Liver (tissue), 9 donors: ENCODE data around the gene SLC25A53. TPM values are rescaled to one million over a fixed set of nuclear protein-coding genes. Genes with fewer than 3 reads are reported as not detected.

Experiments
- DNase-seq: peaks from one replicate; pipeline ENCODE4 v3.0.0-alpha.2; 2017; ENCODE audit warnings: low spot score
- H3K27ac ChIP-seq, 2 donors: one replicate each; pipeline ENCODE4 v1.7.0; 2013; ENCODE audit warnings: inconsistent platforms in 2 of 2, low read length in 2 of 2, control low read depth in 1 of 2, low read depth in 1 of 2, mild to moderate bottlenecking in 1 of 2
- H3K27me3 ChIP-seq, 4 donors: one replicate each; pipeline versions ENCODE4 v1.6.1 to v1.7.0; 2013; ENCODE audit warnings: low read length in 3 of 4, inconsistent platforms in 1 of 4, mild to moderate bottlenecking in 1 of 4, moderate library complexity in 1 of 4; ENCODE audit not compliant: control insufficient read depth in 4 of 4, insufficient read depth in 4 of 4
- H3K36me3 ChIP-seq, 4 donors: one replicate each; pipeline versions ENCODE4 v1.6.1 to v1.7.0; 2013; ENCODE audit warnings: low read length in 3 of 4, mild to moderate bottlenecking in 3 of 4, low read depth in 1 of 4, moderate library complexity in 1 of 4; ENCODE audit not compliant: control insufficient read depth in 4 of 4, insufficient read depth in 3 of 4
- H3K4me1 ChIP-seq, 4 donors: one replicate each; pipeline versions ENCODE4 v1.6.1 to v1.7.0; 2013; ENCODE audit warnings: low read length in 3 of 4, mild to moderate bottlenecking in 3 of 4, moderate library complexity in 1 of 4; ENCODE audit not compliant: control insufficient read depth in 4 of 4, insufficient read depth in 4 of 4
- H3K4me3 ChIP-seq, 3 donors: one replicate each; pipeline versions ENCODE4 v1.6.1 to v1.7.0; 2013; ENCODE audit warnings: low read length in 3 of 3, control low read depth in 1 of 3, low read depth in 1 of 3, mild to moderate bottlenecking in 1 of 3
- H3K9ac ChIP-seq, 2 donors: one replicate each; pipeline ENCODE4 v1.7.0; 2013; ENCODE audit warnings: low read length in 2 of 2, mild to moderate bottlenecking in 2 of 2, moderate library complexity in 2 of 2, control low read depth in 1 of 2, low read depth in 1 of 2
- H3K9me3 ChIP-seq, 4 donors: one replicate each; pipeline versions ENCODE4 v1.6.1 to v1.7.0; 2013; ENCODE audit warnings: low read length in 3 of 4; ENCODE audit not compliant: control insufficient read depth in 4 of 4
- EGR1 ChIP-seq, 2 donors: IDR thresholded peaks; 2 replicates each; pipeline ENCODE4 v1.6.1; 2016 to 2018; ENCODE audit warnings: antibody characterized with exemption in 2 of 2, low read depth in 2 of 2
- FOXA1 ChIP-seq: IDR thresholded peaks from 2 replicates; pipeline ENCODE4 v1.6.1; 2016; ENCODE audit warnings: antibody characterized with exemption
- FOXA2 ChIP-seq: IDR thresholded peaks from 2 replicates; pipeline ENCODE4 v1.6.1; 2016; ENCODE audit warnings: antibody characterized with exemption
- GABPA ChIP-seq, 2 donors: IDR thresholded peaks in 1 of 2; conservative IDR thresholded peaks in 1 of 2; 2 replicates each; pipeline ENCODE4 v1.6.1; 2016; ENCODE audit warnings: antibody characterized with exemption in 2 of 2, mild to moderate bottlenecking in 1 of 2, moderate library complexity in 1 of 2
- HNF4A ChIP-seq, 2 donors: conservative IDR thresholded peaks; 2 replicates each; pipeline ENCODE4 v1.6.1; 2016; ENCODE audit warnings: antibody characterized with exemption in 2 of 2, mild to moderate bottlenecking in 2 of 2
- HNF4G ChIP-seq: IDR thresholded peaks from 2 replicates; pipeline ENCODE4 v1.6.1; 2016; ENCODE audit warnings: antibody characterized with exemption
- JUND ChIP-seq, 2 donors: IDR thresholded peaks; 2 replicates each; pipeline ENCODE4 v1.6.1; 2016; ENCODE audit warnings: antibody characterized with exemption in 2 of 2
- MAX ChIP-seq: IDR thresholded peaks from 2 replicates; pipeline ENCODE4 v1.6.1; 2016; ENCODE audit warnings: antibody characterized with exemption
- NR2F2 ChIP-seq: IDR thresholded peaks from 2 replicates; pipeline ENCODE4 v1.6.1; 2016; ENCODE audit warnings: antibody characterized with exemption
- RAD21 ChIP-seq, 2 donors: IDR thresholded peaks; 2 replicates each; pipeline ENCODE4 v1.6.1; 2016; ENCODE audit warnings: antibody characterized with exemption in 2 of 2, mild to moderate bottlenecking in 2 of 2
- REST ChIP-seq: IDR thresholded peaks from 2 replicates; pipeline ENCODE4 v1.6.1; 2016; ENCODE audit warnings: antibody characterized with exemption, mild to moderate bottlenecking
- SP1 ChIP-seq: IDR thresholded peaks from 2 replicates; pipeline ENCODE4 v1.6.1; 2018; ENCODE audit warnings: antibody characterized with exemption, mild to moderate bottlenecking
- TAF1 ChIP-seq: conservative IDR thresholded peaks from 2 replicates; pipeline ENCODE4 v1.6.1; 2016; ENCODE audit warnings: antibody characterized with exemption, mild to moderate bottlenecking
- WGBS: extraction: QIAGEN DNeasy Blood & Tissue Kit; methylation state at CpG from one replicate; pipeline ENCODE4 v1.1.7; 2013; 5-methylcytosine and 5-hydroxymethylcytosine counted together
- polyA plus RNA-seq, 2 donors: library from polyadenylated mRNA; stranded (reverse) in 1 of 2; unstranded in 1 of 2; fragments of 200-250 nt in 1 of 2; fragments of >200 nt in 1 of 2; fragmentation: Nextera tagmentation in 1 of 2; extraction: Ambion mirVana in 1 of 2; gene quantifications; one replicate each; pipeline versions ENCODE4 v1.2.1 to v1.2.3, GENCODE V29; 2013 to 2015
- total RNA-seq, 2 donors: library from RNA; depleted of rRNA; stranded (reverse); fragments of >200 nt; gene quantifications; one replicate each; pipeline ENCODE4 v1.2.3, GENCODE V29; 2014
- donor health status: healthy.
- donor health status: healthy.
- donor health status: healthy.
- donor health status: healthy.
- donor health status: healthy.

Gene SLC25A53
- total and polyA plus RNA-seq, 4 donors: 2.8 to 8.5 (median 7.1) TPM

- H3K27me3 ChIP-seq: no peaks in the 10 kb centered on the region
- DNase-seq: no peak
- no peak overlapping the region for H3K4me3 ChIP-seq
- no peak overlapping the region for H3K27ac ChIP-seq
- H3K9ac ChIP-seq: no peak overlapping the region
- H3K4me1 ChIP-seq: no peaks in the 10 kb centered on the region
- H3K36me3 ChIP-seq: no peaks in the 10 kb centered on the region
- H3K9me3 ChIP-seq: peaks cover 0 to 2% (median 0%) of the 10 kb centered on the region in 4 donors
- no peak for TF ChIP-seq REST
- TF ChIP-seq FOXA2: no peak
- TF ChIP-seq HNF4G: no peak
- TF ChIP-seq MAX: no peak
- TF ChIP-seq SP1: no peak
- no peak for TF ChIP-seq GABPA (IDR thresholded peaks at IDR 0.05 in 1 of 2, conservative IDR thresholded peaks at IDR 0.05 in 1 of 2)
- TF ChIP-seq JUND (IDR thresholded peaks at IDR 0.05): no peak
- no peak for TF ChIP-seq FOXA1
- TF ChIP-seq RAD21 (IDR thresholded peaks at IDR 0.05): no peak
- no peak for TF ChIP-seq EGR1 (IDR thresholded peaks at IDR 0.05; ENCODE audit: low read depth in 2 of 2)
- TF ChIP-seq HNF4A (conservative IDR thresholded peaks at IDR 0.05): no peak
- TF ChIP-seq TAF1: no peak
- WGBS: 83% methylated on average over 7 of the region's 7 CpGs
These were observed 70.9 kb downstream of the SLC25A53 start for GRCh38 chrX:104085919-104086318.

- DNase-seq: no peak
- no peak overlapping the region for H3K9ac ChIP-seq
- H3K27ac ChIP-seq: no peak overlapping the region
- 82% methylated on average over 7 of the region's 7 CpGs for WGBS
- no peak overlapping the region for H3K4me3 ChIP-seq
- H3K4me1 ChIP-seq: no peaks in the 10 kb centered on the region
- peaks cover 0 to 2% (median 0%) of the 10 kb centered on the region in 4 donors for H3K9me3 ChIP-seq
- H3K27me3 ChIP-seq: no peaks in the 10 kb centered on the region
- no peaks in the 10 kb centered on the region for H3K36me3 ChIP-seq
- no peak for TF ChIP-seq RAD21 (IDR thresholded peaks at IDR 0.05)
These were observed 71.3 kb downstream of the SLC25A53 start for GRCh38 chrX:104085477-104085876.

GRCh38 chrX:104084534-104085277 is 72.1 kb downstream of the SLC25A53 start:
- peaks cover 0 to 2% (median 0%) of the 10 kb centered on the region in 4 donors for H3K9me3 ChIP-seq
- H3K27ac ChIP-seq: no peak overlapping the region
- TF ChIP-seq HNF4G (no peak), HNF4A (conservative IDR thresholded peaks at IDR 0.05) (no peak), NR2F2 (no peak), TAF1 (no peak)
- no peaks in the 10 kb centered on the region for H3K27me3 ChIP-seq
- no peak overlapping the region for H3K9ac ChIP-seq
- H3K4me1 ChIP-seq: no peaks in the 10 kb centered on the region
- no peak for DNase-seq
- 72% methylated on average over 5 of the region's 5 CpGs for WGBS
- H3K36me3 ChIP-seq: no peaks in the 10 kb centered on the region
- H3K4me3 ChIP-seq: no peak overlapping the region
